NCI-H1436 (cell line): Measurements from ENCODE around the gene AGER.
"Not testable (repeated sequence)": the region's sequence is repeated elsewhere in the genome, so short reads cannot be mapped to it uniquely, and the experiment has no call there.

Source experiments
- DNase-seq: peaks from one replicate; lab custom pipeline; 2025; lab: John Stamatoyannopoulos, UW

Gene AGER

DNA sequence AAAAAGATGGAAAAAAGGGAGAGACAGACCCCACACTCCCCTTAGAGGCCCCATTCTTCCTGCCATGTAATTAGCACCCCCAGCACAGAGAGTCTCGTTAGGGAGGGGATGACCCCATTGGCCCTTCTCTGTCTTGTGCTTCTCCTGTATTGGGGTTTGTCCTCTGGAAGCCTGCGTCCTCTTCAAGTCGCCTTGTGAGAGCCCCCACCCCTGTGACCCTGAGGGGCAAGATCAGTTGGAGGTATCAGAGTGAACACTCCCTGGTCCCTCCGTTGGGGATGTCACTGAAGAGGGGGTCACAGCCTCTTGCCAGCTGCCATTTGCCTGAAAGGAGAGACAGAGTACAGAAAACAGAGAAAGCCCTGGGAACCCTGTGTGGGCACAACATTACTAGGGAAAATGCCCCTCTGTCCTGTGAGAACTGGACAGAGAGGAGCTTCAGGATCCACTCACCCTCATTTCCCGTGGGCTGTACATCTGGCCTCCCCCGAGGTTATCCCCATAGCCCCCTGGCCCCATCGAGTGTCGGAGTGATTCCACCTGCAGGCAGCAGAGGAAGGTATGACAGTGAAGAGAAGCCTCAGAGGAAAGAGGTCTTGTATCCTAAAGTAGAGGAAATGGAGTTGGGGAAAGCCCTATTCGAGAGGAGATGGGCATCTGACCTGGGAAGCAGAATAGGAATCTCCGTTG lies 2.2 kb upstream of the AGER start:
- not testable (repeated sequence) for DNase-seq

DNA sequence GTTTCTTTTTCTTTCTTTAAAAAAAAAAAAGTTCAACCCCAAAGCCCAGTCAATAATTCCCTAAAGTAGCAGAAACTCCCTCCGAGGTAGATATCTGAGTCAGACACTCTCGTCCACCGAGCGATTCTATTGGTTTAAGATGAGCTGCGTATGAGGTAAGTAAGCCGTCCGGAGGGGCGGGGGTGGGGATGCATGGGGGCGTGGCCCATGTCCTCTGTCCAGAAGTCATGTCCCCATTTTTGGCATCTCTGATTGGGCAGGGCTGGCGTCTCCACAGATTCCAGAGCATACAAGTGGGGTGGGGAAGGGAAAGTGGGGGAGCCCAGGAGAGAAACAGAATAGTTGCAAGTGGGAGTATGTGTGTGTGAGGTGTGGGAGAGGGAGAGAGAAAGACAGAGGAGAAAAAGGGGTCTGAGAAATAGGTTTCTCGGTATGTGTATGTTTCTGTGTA lies 1.7 kb upstream of the AGER start:
- DNase-seq, result not testable (repeated sequence)

DNA sequence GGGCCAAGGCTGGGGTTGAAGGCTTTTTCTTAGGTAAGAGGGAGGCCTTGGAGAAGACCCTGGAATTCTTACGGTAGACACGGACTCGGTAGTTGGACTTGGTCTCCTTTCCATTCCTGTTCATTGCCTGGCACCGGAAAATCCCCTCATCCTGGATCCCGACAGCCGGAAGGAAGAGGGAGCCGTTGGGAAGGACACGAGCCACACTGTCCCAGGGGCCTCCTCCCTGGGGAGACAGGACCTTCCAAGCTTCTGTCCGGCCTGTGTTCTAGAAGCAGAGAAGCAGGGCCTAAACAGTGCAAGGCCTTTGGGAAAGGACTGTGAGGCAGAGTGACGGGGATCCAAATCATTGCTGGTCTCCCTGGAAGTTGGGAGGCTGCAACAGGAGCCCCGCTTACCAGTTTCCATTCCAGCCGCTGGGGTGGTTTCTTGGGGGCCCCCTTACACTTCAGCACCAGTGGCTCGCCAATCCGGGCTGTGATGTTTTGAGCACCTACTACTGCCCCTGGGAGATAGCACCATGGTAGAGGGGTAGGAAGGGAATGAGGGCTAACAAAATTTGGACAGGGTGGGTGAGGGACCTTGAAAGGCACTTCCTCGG lies 470 bp downstream of the AGER start:
- no peak for DNase-seq

DNA sequence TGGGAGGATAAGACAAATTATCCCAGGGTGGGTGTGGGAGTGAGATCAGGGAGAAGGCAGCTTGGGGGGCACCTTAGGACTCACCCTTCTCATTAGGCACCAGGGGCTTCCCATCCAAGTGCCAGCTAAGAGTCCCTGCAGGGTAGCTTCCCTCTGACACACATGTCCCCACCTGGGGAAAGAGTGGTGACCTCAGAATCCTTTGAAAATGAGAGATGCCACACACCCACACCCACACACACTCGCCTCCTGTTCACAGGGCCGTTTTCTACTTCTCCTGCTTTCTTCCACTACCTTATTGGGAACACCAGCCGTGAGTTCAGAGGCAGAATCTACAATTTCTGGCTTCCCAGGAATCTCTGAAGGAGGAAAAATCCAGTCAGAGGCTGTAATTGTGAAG lies 1.0 kb downstream of the AGER start:
- no peak for DNase-seq

DNA sequence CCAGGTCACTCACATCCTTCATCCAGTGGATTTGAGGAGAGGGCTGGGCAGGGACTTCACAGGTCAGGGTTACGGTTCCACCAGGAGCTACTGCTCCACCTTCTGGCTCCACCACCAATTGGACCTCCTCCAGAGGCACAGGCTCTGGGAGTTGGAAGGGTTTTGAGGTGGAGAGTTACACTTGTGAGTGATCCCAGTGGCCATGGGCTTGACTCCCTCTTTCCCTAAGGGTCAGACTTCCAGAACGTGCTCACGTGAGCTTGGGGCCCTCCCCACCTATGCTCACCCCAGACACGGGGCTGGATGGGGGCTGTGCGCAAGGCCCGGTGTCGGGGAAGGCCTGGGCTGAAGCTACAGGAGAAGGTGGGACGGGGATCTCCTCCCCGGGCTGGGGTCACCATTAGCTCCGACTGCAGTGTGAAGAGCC lies 1.5 kb downstream of the AGER start:
- no peak for DNase-seq

DNA sequence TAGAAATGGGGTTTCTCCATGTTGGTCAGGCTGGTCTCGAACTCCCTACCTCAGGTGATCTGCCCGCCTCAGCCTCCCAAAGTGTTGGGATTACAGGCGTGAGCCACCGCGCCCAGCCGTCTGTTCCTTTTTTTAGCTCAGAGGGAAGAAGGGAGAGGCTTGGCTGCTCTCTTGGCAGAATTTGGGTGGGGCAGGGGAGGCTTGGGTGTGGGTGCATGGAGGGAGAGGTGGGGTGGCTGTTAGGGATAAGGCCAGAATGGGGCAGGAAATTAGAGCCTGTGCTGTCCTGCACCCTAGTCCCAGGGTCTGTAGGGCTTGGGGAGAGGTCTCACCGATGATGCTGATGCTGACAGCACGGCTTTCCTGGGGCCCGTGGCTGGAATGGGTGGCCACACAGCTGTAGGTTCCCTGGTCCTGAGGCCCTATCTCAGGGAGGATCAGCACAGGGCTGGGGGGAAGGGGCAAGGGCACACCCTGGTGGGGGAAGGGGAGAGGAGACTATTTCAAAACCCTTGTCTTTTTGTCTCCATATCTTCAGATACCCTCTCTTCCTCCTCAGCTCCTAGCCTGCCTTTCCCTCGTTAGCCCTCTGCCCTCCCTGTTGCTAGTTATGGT lies 2.0 kb downstream of the AGER start:
- no peak for DNase-seq

DNA sequence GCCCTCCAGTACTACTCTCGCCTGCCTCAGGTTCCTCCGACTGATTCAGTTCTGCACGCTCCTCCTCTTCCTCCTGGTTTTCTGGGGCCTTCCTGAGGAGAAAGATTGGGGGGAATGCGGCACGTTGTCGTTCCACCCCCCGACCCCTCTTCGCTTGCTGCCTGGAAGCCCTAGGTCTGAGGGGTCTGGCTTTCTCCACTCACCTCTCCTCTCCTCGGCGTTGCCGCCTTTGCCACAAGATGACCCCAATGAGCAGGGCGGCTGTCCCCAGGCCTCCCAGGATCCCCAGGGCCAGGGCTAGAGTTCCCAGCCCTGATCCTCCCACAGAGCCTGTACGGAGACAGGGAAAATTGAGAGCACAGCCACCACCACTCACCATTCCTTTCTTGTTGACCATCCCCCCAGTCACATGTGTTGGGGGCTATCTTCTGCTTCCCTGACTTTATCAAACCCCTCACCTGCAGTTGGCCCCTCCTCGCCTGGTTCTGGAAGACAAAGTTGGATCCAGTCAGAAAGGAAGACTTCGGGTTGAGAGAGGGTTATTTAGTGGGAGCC lies 2.8 kb downstream of the AGER start:
- DNase-seq, result no peak

DNA sequence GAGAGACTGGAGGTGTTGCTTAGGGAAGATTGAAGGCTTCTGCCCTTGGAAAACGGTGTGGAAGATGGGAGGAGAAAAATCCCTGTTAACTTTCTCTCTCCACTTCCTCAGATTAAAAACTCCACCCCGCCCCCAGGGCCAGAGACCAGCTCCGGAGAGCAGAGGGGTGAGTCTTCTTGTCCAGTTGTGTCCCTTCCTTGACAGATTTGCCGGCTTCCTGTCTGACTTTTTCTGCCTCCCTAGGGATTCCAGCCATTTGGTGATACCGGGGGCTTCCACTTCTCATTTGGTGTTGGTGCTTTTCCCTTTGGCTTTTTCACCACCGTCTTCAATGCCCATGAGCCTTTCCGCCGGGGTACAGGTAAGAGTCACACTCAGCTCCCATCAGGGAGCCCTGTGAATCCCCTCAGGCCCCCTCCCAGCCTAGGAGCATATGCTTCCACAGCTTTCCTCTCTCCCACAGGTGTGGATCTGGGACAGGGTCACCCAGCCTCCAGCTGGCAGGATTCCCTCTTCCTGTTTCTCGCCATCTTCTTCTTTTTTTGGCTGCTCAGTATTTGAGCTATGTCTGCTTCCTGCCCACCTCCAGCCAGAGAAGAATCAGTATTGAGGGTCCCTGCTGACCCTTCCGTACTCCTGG lies 4.2 kb downstream of the AGER start:
- no peak for DNase-seq

DNA sequence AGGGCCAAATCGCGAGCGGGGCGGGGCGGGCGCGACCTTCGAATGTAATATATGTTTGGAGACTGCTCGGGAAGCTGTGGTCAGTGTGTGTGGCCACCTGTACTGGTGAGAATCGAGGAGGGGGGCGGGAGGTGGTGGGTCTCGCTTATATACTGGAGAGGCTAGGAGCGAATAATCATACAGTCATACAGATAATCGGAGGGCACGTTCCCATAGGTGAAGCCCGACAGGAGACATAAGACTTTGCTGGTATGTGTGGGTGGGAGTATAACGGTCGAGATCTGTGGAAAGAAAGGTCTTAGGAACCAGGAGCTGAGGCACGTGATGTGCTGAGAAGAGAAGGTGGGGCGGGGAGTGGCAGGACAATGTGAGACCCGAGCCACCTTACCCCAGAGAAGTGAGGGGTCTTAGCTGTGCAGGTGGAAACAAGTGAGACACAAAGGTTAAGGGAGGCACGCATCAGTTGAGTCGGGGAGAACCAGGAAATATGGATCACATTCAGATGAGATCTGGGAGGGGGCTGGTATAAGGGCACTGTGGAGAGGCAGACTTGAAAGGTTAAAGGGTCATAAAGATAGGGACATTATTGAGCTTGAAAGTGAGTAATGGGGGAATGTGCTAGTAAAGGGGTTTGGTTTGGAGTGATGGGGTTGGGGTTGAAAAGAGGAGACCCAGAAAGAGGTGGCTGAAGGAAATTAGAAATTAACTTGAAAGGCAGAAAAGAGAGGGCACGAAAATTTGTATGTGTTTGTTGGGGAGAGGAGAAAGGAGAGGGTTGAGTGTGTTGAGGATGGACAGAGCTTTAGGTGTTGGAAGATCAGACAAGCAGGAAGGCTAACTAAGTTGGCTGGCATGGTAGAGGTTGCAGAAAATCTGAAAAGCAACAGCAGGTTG lies 5.3 kb downstream of the AGER start:
- DNase-seq, result no peak

DNA sequence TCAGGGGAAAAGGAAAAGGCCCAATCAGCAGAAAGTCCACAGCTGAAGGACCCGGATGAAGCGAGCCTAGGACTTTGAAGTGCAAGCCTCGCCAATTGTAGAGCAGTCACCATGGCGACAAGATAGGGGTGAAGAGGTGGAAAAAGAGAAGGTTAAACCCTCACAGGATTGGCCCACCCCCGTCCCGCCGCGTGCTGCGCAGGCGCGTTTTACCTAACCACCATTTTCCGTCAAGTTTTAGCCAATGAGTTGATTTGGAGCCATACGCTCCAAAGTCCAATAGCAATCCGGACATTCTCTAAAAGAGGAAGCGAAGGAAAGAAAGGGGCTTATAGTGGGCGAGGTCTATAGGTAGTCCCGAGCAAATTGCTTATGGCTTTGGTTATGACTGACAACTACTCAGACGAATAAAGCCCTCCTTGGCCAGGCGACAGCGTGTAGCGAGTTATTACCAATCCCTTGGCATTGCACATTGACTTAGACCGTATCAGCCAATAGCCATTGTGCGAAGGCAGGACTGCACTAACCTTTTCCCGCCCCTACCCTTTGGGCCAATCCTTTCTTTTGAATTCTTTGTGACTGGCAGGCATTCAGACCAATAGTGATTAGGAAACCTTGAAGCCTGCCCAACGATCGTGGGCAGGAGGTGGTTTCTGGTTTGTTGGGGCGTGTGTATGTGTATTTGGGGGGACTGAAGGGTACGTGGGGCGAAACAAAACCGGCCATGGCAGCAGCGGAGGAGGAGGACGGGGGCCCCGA lies 6.1 kb downstream of the AGER start, which contains the start of gene RNF5:
Gene RNF5, plus strand, starts transcription at position 618 of the 759 bp plus-strand sequence. Its CDS starts 107 bp downstream, at position 725.
- peak; percentile 92 for DNase-seq

DNA sequence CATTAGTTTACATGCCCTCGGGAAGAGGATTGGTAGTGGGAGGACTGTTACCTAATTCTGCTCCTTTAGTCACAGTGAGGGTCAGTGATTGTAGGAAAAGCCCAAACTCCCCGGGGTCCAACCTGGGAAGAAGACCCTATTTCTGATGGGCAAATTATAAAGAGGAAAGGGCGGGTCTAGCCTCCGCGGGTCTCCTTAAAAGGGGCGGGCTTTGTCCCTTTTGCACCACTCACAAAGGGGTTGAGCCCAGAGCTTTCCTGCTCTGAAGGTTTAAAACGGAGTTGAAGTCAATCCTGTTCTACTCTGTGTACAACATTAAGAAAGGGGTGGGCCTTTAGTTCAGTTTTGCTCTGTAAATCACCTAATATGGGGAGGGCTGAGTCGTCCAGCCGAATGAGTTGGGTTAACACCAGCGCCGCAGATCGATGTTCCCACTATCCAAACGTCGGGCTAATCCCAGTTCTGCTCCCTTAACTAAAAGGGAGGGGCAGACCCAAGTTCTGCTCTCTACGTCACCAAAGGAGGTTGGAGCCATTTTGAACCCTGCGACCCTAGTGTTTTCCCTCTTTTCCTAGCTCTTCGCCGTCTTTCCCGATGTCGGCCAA lies 6.8 kb downstream of the AGER start:
- DNase-seq, result no peak

DNA sequence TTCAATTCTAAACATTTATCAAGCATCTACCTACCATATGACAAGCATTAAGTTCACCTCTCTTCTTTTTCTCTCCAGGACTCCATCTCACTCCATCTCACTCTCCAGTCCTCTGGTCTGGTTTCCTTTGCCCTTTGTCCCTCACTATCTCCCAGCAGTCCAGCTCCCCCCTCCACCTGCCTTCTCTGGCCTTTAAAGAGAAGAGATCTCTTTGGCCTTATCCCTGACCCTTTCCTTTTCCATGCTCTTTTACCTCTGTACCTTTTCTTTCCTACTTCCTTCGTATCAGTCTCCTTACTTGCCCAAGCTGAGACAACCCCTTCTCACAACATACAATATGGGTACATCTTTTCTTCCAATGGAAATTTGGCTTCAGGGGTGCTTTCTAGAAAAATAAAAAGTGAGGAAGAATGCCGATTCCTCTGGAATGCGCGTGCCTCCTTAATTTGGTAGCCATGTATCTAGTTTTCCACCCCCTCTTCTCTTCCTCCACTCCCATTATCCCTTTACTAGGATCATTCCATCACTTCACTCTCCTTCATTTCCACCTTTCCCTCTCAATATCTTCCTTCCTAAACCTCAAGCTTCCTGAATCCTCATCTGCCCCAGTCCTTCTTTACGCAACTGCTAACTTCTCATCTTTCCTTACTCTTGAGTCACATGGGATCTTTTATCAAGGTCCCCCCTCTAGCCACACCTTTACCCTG lies 7.4 kb downstream of the AGER start:
- DNase-seq, result no peak

DNA sequence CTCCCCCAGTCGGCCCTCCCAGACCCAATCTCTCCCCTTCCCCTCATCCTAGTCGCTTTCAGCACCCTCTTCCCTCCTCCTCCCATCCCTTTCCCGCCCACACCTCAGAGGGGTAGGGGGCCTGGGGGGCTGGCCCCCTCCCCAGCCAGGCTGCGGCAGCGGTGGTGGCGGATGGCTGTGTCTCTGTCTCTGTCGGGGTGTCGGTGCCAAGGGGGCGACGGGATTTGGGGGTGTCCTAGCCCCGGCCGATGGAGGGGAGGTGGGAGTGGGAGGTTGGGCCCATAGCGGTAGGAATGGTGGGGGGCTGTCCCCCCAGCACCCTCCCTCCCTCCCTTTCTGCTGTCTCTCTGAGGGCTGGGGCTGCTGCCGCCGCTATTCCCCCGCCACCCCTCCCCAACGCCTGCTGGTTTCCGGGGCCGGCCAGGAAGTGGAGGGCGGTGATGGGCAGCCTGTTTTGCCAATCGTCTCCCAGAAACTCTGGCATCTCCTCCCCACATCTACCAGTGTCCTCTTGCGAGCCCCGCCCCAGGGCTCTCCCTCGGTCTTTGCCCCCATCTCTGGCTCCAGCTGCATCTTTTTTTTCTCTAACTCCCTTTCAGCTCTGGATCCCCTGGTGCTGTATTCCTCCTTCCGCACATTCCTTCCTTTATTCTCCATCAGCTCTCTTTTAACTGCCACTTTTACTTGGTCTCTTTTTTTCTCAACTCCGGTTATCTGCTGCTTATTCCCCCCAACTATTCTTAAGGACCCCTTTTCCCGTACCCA lies 8.2 kb downstream of the AGER start, which contains the start of gene AGPAT1:
Gene AGPAT1, minus strand, starts transcription at position 374 of the 765 bp plus-strand sequence. CDS start 4,588 bp downstream, outside the sequence.
- DNase-seq, result peak; percentile 93

DNA sequence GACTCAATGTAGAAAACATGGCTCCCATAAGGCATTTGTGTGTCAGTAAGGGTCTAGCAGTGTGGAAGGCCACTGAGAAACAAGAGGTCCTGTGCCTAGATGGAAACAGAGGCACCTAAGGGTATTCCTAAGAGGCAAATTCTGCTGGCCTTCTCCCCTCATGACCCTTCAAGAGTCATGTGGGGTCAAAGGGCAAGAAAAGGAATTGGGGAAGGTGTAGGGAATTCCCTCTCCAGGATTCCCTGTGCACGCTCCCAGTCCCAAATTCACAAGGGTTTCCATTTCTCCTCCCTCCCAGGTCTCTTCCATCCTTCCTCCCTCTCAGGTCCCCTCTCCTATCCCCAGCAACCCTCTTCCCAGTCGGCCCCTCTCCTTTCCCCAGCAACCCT lies 8.7 kb downstream of the AGER start:
- DNase-seq, result no peak

DNA sequence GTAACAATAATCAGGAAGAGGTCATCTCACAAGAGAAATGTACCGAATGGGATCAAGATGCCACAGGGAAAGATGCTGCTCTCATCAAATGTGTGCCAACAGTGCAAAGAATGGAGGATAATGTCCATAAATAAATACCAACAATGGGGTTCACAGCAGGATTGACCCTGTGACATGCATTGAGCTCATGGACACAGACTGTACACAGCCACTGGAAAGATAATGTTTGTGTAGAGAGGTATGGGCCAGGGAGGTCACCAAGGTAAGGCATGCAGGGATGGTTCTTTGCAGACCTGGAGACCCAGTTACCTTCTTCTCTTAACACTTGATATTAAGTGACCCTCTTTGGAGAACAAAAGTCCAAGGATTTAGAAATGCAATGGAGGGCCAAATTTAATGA lies 9.6 kb downstream of the AGER start:
- no peak for DNase-seq

DNA sequence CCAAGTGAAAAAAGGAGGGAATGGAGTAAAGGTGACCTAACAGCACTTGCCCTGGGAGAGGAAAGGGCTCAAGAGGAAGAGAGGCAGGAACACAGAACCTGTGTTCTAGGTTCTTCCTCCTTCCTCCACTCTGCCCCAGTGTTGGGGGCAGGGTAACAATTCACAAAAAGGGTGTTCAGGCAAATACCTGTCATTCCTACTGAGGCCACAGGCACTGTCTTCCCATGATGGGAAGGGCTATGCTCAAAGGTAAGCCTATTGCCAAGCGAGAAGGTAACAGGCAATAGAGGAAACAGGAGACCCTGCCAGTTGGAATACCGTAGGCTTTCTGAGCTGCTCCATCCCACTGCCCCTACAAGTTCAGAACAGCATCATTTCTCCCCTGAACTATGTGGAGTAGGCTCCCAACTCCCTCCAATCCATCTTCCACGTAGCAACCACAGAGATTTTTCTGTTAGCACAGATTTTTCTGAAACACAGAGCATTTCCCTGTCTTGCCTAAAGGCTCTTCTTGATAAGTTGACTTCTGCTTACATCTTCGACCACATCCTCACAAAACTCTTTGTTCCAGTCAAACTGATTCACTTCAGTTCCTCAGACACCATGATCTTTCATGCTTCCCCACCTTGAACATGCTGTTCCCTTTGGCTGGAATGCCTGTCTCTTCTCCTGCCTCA lies 10.9 kb downstream of the AGER start:
- DNase-seq, result no peak

DNA sequence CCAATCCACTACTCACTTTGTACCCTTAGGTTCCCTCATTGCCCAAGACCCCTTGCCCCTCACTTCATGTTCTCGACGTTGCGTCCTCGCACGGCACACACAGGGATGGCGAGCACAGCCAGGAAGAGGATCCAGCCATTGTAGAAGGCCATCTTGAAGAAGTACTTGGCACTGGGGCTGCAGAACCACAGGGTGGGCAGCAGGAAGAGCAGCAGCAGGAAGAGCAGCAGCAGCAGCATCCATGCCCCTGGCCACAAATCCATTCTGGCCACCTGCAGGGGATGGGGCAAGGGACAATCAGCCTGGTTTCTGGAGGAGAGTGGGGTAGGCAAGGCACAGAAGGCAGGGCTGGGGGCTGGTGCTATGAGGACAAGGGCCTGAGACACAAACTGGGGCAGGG lies 12.8 kb downstream of the AGER start:
- DNase-seq, result no peak

DNA sequence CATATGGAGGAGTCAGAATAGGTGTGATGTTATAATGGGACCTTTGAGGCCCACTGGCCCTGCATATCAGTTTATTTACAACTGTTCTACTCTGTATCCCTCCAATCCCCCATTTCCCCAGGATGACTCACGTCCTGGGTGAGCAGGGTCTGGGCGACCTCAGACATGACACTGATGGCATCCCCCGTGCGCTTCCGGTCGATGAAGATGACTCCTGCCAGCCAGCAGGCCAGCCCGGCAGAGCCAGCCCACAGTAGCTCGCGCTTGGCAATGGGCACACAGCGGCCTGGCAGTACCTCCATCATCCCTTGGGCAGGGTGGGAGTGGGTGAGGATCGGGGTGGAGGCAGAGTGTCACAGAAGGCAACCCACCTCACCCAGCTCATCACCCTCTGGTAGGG lies 13.8 kb downstream of the AGER start:
- DNase-seq, result no peak
